ENCODE data around the gene PURA. TPM values are rescaled to one million over a fixed set of nuclear protein-coding genes. Genes with fewer than 3 reads are reported as not detected.

PURA gene
- polyA plus RNA-seq, 10 donors, result 8.2 to 11.9 (median 9.4) TPM

GRCh38 chr5:140157032-140157781, 43.3 kb downstream of the PURA start:
- peak; percentile 79 to 92 (median 90) for DNase-seq

- DNase-seq, result no peak
Measured at GRCh38 chr5:140159014-140159927, 45.4 kb downstream of the PURA start.

GRCh38 chr5:140162275-140162674, 48.4 kb downstream of the PURA start:
- no peak for DNase-seq

- DNase-seq, result no peak
Measured at GRCh38 chr5:140162781-140163180, 48.9 kb downstream of the PURA start.

DNA sequence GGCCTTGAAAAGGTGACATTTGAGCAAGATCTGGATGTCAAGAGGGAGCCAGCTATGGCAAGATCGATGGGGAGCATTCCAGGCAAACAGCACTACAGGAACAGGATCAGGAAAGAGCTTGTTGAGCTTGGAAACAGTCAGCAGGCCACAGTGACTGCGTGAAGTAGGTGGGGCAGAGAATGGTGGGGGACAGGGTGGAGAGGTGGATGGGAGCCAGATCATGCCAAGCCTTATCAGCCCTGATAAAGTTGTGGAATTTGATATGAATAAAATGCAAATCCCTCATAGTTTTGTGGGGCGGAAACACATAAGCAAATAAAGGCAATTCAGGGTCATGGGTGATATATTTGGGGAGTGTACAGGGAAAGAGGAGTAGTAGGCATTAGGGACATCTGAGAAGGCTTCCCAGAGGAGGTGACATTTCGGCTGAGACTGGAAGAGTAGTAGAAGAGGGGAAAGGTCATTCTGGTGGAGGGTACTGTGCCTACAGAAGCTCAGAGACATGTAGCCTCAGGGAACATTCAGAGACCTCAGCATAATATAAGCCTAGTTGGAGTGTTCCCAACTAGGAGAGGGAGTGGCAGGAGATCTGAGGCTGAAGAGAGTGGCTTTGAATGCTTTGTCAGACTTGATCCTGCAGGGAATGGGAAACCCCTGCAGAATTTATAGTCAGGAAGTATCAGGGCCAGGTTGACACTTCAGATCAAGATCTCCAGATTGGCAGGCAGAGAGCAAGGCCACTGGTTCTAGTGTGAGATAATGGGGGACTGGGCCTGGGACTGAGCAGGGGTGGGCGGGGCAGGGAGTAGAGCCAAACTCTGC, 51.4 kb downstream of the PURA start:
- no peak for DNase-seq

DNA sequence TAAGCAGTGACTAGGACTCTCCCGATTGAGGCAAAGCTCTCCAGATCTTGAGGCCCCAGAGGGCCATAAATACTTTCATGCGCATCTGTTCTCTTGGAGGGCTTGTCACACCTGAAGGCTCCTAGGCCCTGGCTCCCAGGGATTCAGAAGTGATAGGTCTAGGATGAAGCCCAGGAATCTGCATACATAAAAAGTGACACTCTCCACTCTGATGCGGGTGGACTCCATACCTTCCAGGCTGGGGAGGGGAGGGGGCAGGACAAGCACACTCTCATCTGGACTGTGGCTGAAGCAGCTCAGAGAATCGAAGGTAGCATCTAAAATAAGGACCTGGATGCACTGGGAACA, 52.0 kb downstream of the PURA start:
- DNase-seq, result no peak

DNA sequence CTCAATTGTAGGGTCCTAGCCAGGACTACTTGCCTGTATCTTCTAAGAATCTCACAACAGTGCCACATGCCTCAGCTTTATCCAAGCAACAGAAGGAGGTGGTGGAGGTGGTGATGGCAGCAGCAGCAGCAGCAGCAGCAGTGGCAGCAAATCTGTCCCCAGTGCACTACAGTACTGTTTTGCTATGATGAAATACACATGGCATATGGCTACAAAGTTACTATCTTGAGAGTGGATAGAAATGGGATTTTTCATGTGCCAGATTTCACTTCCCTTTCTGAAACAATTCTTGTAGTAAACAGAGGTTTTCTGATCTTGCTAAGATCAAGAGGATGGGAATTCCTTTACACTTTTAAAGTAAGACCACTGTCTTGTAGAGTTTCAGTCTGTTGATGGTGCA, 53.0 kb downstream of the PURA start:
- no peak for DNase-seq

- no peak for DNase-seq
Measured at GRCh38 chr5:140168371-140168770, 54.5 kb downstream of the PURA start.

- DNase-seq, result no peak
Measured at GRCh38 chr5:140169410-140169809, 55.5 kb downstream of the PURA start.

DNA sequence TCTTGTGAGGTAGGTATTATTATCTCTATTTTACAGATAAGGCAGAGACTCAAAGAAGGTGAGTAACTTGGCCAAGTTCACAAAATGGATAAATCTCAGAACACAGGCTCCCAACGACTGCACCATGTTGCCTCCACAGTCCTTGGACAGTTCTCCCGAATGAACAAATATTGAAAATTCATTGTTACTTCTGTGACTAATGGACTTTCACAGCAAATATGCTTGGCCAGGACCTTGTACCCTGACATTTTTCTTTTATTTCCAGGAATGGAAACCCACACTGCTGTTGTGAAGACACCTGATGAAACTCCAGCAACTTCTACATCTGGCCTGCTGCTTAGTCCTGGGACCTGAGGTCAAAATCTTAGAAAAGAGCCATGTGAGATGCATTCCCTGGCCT, 58.6 kb downstream of the PURA start:
- DNase-seq, result no peak

DNA sequence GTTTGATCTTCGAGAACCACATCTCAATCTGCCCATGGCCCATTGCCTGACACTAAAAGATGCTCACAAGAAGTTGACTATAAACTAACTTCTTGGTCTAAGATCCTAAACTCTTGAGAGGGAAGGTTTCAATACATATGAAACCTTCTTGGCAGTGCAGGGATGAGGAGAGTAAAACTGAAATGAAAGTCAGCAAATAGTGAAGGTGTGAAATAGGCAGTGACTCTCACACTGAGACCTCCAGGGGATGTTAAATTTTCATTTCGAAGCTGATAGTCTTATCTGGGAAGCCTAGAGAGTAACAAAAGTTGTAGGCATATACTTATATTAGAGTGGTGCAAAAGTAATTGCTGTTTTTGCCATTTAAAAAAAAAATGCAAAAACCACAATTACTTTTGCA, 60.1 kb downstream of the PURA start:
- no peak for DNase-seq

DNA sequence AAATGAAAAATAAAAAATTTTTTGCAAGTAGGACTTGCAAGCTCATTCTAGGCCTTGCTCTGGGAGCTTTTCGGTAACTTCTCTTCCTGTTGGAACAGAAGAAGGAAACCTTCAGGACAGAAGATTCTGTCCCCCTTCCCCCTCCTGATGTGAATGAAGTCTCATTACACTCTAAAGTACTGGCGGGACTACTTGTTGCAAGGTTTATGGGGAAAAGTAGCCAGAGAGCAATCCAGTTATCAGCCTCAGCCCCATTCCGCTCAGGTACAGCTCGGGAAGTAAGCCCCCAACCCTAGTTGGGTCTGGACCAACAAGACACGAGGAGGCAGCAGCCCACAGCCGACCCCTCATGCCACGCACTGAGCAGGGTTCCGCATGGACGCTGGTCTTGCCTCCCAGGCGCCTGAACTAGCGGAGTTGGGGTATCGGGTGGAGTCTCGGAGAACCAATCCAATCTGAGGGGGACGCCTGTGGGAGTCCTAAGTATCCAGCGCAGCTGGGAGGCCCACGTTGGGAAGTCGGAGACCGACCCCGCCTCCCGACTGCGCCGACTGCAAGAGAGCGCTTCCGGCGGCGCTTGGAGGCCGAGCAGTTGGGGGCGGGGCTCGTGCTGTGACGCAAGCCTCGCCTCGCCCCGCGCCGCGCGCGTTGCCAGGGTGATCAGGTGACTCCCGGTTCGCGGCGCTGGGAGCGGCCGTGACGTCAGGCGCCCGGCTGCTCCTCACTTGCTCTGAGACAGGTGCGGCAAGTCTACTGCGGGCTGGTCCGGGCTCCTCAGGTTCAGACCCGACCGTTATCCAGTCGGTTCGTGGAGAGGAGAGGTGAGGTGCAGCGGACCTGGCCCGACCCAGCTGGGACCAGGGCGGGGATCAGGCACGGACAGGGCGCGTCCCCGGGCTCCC, 60.8 kb downstream of the PURA start, which contains the start of gene CYSTM1:
Gene CYSTM1, plus strand, starts transcription at position 724 of the 902 bp plus-strand sequence. CDS start 19,278 bp downstream, outside the sequence.
- peak; percentile 94 to 98 (median 98) for DNase-seq

Other genes starting within 250 kb of the PURA start
- 1 to 10 TPM in 8 of 10 donors, under 1 TPM in 2; 0.64 to 2.1 (median 1.5) TPM for gene NRG2, start 70.8 kb upstream of the PURA start, polyA plus RNA-seq (ENCODE audit: insufficient read length in 10 of 10)
- gene IGIP, start 11.8 kb downstream of the PURA start, polyA plus RNA-seq (ENCODE audit: insufficient read length in 10 of 10), result 1 to 10 TPM; 4.0 to 8.7 (median 5.4) TPM
- 10 to 100 TPM; 19.6 to 40.6 (median 37.0) TPM for gene CYSTM1, start 61.1 kb downstream of the PURA start, polyA plus RNA-seq (ENCODE audit: insufficient read length in 10 of 10)
- gene PFDN1, start 189.0 kb downstream of the PURA start, polyA plus RNA-seq (ENCODE audit: insufficient read length in 10 of 10), result 10 to 100 TPM; 63.7 to 88.9 (median 73.7) TPM
- 10 to 100 TPM; 11.9 to 35.3 (median 16.6) TPM for gene HBEGF, start 232.5 kb downstream of the PURA start, polyA plus RNA-seq (ENCODE audit: insufficient read length in 10 of 10)
- under 1 TPM in 3 of 10 donors, not detected in 7; 0.14 to 0.30 (median 0.17) TPM for gene SLC4A9, start 246.1 kb downstream of the PURA start, polyA plus RNA-seq (ENCODE audit: insufficient read length in 10 of 10)

All from muscle of back (tissue), 11 donors.